ENCODE results near the gene MEX3A.

MEX3A gene

DNA sequence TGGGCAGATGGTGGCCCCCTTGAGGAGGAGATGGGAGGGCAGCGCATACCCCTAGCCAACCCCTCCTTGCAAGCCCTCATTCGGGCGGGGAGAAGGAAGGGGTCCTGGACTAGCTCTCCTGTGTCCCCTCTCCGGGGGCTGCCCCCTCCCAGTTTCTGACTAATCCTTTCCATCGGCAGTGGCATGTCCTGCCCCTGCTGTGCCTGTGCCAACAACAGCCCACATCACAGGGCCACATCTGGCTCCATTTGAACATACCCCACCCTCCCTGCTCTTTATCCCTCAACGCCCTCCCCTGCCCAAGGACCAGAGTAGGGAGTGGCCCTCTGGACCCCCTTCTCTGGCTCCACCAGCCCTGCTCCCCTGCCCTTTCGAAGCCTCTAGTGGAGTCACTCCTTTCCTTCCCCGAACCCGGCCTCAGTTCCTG is 21.3 kb upstream of the MEX3A start:
- no peak for FAIRE-seq
- no peak for DNase-seq (ENCODE audit: low spot score)

DNA sequence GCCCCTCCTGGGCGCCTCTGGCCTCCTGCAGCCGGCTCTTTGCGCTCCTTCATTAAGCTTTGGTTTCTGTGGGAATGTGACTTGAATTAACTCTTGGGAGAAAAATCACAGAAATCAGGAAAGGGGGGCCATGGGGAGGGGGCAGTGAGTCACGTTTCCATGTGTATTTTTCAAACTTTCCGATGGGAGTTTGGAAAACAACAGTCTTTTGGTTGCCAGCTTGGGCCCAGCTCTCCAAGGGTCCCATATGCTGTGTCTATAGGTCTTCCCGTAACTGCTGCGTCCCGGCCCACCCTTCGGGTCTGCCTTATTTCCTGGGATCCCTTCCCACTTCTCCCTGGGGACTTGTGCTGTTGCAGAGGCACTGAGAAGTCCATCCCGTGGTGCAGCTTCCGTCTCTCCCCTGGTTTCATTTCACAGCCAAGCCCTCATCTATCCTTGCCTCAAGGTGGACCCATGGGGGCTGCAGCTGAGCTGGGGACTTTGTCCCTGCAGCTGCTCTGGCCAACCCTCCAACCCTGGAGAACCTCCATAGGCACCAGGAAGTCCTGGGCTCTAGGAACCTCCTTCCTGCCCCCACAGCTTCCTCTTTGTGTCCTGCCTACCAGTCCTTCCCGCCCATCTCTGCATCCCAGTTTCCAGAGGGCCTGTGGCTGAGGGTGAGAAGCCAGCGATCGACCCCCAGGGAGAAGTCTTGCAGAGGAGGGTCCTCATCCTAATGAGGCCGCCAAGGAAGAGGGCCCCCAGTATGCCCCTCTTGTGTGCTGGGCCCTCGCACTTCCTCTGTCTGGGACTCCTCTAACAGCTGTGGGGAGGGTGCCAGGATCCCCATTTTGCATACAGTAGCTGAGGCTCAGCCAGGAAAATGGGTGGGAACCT is 20.6 kb upstream of the MEX3A start:
- no peak for FAIRE-seq

DNA sequence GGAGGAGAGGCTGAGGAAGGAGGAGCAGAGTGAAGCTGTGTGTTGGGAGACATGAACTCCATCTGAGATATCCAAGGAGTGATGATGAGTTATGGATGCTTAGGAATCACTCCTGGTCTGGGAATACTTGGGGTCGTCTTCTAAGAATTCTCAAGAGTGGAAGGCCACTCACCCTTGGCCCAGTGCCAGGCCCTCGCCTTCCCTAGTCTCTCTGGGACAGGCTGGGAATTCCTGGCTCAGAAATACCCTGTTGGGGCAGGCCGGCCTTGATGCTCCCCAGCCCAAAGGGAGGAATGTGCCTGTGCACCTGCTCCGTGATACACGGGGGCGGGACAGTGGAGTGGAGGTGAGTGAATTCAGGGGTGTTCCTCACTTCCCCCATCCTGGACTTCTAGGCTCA is 19.6 kb upstream of the MEX3A start:
- no peak for FAIRE-seq

More for the DNA sequence above, 20.6 kb upstream of the MEX3A start:
- DNase-seq (ENCODE audit: low spot score): no peak

DNA sequence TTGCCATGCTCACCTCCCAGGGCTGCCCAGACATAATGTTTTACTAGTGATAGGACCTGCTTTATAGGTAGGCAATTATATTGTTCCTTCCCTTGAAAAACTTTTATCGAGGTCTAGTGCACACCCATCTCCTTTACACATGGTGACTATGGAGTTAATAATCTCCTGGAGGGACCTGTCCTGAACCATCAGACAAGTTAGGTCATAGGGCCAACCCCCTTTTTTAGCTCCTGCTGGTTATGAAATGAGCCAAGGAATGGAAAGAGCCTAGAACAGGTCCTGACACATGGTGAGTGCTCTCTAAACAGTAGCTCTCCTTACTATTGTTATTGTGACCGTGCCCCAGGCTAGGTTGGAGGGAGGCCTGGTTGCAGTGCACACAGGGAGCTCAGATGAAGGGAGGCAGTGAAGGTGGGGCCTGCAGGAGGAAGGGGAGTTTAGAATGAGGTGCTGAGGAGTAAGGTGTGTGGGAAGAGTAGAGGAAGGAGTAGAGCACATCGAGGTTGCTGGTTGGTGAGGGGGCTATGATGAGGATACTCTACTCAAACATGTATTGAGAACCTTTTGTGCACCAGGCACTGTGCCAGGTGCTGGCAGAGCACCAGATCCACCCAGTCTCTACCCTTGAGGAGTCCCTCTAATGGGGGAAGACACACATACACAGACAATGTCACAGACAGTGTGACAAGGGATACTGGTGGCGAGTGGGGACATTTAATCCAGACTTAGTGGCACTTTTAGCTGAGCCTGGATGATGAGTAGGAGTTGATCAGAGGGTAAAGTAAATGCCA is 18.1 kb upstream of the MEX3A start:
- FAIRE-seq (no peak), DNase-seq (ENCODE audit: low spot score) (peak; percentile 45)

More for the DNA sequence above, 19.6 kb upstream of the MEX3A start:
- DNase-seq (ENCODE audit: low spot score): no peak

DNA sequence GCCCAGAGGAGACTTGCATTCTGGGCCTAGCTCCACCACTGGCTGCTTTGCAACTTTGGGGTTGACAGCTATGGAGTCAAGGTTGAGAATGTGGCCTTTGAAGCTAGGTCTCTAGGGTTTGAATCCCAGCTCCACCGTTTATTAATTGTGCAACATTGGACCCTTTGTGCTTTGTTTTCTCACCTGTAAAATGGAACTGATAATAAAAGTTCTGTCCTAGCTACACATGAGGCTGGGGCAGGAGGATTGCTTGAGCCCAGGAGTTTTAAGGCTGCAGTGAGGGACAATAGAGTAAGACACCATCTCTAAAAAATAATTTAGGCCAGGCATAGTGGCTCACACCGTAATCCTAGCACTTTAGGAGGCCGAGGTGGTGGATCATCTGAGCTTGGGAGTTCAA is 17.0 kb upstream of the MEX3A start:
- DNase-seq (ENCODE audit: low spot score) (no peak), FAIRE-seq (no peak)

DNA sequence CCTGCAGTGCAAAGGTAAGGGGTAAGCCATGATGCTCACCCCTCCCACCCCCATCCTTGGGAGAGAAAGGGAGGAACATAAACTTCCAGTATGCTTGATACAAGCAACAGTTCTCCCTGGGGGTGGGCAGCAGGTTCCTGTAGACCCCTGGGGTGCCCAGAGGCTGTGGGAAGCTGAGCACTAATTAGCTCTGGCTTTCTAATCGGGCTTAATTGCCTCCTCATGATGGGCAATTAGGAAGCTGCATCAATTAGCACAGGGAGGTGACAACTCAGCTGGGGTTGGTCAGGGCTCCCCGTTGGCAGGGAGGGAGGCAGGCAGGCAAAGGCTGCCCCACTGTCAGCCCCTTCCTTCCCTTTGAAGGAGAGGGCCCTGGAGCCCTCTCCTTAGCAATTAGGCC is 16.5 kb upstream of the MEX3A start:
- FAIRE-seq (no peak), DNase-seq (ENCODE audit: low spot score) (no peak)

DNA sequence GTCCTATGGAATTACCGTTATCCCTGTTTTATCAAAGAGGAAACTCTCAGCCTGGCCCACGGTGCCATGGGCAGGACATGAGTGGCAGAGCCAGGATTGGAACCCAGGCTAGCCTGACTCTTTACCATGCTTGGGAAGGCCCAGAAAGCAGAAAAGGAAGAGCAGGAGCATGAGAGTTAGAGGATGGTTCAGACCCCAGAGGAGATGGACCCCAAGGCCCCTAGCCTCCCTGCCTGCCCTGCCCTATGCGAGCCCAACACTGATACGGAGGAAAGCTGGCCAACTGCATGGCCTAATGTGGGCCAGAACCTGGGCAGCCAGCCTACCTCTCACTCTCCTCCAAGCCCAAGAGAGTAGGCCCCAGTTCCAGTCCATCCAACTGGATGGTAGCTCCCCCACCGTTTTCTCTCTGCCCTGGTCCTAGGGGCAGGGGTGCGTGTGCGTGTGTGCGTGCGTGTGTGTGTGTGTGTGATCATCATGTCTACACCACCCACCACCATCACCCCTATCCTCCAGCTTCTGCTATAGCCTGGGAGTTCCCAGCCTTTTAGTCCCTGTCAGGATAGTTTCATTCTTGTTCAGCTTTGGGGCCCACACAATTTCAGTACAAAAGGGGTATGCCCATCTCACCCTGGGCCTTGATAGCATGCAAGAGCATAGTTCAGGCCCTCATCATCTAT is 15.4 kb upstream of the MEX3A start:
- DNase-seq (ENCODE audit: low spot score) (no peak), FAIRE-seq (no peak)

DNA sequence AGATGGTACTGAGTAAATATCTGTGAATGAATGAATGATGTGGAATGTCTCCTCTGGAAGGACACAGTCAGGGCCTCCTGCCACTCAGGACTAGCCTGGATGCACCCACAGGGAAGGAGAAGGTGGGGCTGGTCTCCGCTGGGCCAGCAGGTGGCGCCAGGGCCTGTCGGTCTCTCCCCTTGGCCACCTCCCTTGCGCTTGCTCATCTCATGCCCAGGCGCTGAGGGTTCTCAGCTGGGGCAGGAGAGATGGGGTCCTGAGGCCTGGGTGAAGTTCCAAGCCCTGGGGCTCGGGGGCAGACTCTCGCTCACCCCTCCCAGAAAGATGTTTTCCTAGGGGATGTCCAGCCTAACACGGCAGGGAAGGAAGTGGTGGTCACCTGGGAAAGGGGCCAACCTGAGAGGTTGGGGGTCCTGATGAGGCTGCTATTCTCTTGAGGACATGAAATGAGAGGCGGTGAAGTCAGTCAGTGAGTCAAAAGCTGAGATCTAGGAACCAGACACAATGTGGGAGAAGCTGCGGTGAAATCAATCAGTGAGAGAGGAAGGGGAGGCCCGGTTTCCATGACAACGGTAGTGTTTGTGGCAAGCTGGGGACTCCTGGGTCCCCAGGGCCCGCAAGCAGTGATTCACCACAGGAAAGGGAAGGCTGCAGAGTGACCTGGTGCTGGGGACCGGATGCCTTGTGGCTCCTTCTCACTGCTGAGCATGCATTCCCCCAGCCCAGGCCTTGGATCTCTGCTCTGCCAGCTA is 14.6 kb upstream of the MEX3A start:
- FAIRE-seq (no peak), DNase-seq (ENCODE audit: low spot score) (peak; percentile 77)

DNA sequence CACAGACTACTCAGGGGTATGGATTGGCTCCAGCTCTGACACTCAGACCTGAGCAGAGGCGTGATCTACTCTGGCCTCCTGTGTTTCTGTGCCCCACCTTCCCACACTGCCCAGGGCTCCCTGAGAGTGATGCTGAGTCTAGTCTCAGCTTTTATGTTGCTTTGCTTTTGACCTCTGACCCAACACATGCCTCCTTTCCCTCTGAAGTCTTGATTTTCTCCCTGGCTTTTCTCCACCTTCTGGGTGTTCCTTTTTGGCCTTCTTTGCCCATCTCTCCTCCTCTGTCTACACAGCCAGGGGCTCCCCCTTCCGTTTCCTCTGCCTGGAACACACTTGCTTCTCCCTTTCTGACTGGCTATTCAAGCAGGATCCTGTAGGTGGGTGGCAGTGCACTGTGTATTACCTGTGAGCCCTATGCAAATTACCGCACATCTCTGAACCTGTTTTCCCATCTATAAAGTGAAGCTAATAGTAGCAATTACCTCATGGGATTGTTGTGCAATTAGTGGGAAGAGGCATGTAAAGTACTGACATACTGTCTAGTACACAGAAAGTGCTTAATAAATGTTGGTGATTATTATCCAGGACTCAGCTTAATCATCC is 13.7 kb upstream of the MEX3A start:
- no peak for FAIRE-seq
- DNase-seq (ENCODE audit: low spot score): no peak

DNA sequence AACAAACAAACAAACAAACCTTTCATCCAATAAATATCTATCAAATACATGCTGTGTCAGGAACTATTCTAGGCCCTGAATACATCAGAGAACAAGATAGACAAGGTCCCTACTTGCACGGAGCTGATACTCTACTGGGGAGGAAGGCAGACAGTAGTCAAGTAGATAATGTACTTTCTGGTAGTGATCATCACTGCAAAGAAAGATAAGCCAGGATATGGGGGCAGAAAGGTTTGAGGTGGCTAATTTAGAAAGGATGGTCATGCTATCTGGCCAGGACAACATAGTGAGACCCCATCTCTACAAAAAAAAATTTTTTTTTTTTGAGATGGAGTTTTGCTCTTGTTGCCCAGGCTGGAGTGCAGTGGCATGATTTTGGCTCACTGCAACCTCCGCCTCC is 9.3 kb upstream of the MEX3A start:
- no peak for DNase-seq (ENCODE audit: low spot score)
- FAIRE-seq: no peak

DNA sequence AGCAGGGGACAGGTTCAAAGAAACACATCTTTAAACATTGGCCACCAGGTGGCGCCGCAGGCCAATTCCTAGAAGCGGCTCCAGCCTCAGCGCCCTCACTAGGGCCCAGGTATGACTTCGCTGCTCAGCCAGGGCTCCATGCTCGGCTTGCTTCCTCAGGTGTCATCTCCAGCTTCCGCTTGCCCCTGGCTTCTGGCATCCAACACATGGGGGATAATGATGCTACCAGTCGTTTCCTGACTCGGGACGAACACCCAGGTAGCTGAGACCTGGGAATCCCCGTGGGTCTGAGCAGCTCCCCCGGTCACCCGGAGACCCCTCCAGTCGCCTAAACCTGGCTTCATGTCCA is 8.5 kb upstream of the MEX3A start:
- no peak for FAIRE-seq
- peak; percentile 70 for DNase-seq (ENCODE audit: low spot score)

DNA sequence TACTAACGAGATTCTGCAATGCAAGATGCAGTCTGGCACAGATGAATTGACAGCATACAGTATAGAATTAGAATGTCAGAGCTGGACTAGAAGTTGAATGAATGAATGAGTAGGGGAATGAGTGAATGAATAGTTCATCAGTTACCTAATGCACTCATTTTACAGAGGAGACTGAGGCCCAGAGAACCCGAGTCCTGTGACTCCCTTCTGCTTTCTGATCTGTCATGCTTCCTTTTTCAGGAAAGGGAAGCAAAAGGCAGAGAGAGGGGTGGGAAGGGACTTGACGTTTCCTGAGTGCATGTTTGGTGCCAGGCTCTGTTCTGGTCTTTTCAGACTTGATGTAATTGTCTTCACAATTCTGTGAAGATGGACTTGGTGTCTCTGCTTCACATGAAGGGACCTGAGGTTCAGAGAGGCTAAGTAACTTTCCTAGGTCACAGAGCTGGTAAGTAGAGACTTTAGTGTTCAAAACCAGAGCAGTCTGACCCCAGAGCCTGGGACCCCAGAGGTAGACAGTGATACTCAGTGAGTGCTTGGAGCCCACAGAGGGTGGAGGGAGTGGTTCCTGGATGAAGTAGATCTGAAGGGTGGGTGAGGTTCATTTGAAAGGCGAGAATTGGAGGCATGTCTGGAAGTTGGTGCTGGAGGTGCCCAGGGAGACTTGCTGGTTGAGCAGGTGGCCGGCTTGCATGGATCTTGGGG is 8.0 kb upstream of the MEX3A start:
- FAIRE-seq (no peak), DNase-seq (ENCODE audit: low spot score) (no peak)

DNA sequence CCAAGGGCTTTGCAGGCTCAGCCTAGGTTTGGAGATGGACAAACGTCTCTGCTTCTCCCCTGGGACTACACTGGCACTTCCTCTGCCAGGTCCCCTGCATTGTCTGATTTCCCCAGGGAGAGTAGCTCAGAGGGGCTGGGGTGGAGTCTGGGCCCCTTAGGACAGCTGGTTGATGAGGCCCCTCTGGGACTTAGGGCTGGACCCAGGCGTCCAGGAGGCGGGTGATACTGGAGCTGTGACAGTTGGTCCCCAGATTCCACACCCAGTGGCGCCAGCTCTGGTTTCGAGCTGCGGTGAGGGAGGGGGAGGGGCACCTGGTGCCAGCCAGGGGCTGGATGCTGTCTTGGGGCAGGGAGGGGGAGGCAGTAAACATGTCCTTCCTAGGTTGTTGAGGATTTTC is 7.4 kb upstream of the MEX3A start:
- FAIRE-seq (no peak), DNase-seq (ENCODE audit: low spot score) (no peak)

DNA sequence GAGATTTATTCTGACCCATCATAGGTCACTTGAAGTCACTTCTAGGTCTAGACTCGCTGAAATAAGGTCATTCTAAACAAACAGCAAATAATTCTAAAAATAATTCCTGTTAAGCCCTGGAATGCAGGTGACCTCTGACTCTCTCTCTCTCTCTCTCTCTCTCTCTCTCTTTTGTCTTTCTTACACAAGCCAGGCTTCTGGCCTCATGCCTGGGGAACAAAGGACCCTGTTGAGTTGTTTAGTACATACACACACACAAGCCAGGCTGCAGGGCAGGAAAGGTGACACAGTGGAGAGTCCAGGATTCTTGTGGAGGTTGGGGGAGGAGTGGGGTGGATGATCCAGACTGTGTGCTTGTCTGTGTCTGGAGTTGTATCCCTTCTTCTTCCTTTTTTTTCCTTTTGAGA is 4.0 kb upstream of the MEX3A start:
- FAIRE-seq (no peak), DNase-seq (ENCODE audit: low spot score) (no peak)

DNA sequence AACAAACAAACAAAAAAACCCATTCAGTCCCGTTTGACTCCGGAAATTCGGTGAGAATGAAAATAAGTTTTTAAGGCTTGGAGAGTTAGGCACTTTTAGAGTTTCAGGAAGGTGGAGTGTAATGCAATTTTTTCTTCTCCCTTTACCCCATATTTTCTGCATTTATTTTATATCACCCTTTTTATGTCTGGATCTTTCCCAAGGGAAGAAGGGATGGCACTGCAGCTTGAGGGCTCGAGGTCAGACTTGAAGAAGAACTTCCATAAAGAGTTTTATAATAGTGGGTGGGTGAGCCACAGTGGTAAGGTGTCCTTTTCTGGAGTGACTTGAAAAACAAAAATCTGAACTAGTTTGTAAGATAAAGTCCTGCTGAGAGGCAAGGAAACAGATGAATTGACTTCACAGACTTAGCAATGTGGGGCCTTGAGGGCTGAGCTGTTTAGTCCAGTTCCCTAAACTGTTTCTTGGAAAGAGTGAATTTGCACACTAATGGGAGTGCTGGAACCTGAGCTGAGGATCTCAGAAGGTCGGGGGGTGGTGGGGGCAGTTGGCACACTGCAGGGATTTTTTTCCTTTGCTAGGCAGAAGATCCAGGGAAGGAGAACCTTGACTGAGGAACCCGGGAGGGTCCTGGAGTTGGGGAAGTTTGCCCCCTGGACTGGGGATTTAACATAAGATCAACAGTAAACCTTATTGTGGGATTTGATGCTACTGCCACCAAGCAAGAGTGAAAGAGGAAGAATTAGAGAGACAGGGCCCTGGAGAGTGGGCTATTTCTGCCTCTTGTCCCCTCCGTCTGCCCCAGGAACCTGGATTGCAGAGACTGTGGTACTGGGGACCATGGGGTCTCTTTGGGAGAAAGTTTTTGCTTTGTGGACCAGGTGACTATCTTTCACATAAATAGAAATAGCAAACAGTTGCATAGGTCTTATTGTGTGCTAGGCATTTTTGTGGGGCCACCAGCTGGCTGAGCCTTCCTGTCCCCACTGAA is 1.8 kb upstream of the MEX3A start:
- DNase-seq (ENCODE audit: low spot score) (no peak), FAIRE-seq (no peak)

DNA sequence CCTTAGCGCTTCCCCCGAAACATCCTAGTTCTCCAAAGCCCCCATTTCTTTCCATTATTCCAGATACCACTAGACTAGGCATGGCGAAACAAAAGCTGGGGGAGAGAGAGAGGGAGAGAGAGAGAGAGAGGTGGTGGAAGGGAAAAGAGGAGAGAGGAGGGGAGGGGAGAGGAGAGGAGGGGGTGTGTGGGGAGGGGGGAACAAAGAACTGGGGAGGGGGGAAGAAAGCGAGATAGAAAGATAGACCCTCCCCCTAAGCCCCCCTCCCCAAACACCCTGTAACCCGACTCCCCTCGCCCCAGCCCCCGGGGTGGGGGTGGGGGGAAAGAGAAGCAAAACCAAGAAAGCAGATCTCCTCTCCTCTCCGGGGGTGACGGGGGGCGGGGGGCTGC is 352 bp downstream of the MEX3A start:
- FAIRE-seq (no peak), DNase-seq (ENCODE audit: low spot score) (no peak)

DNA sequence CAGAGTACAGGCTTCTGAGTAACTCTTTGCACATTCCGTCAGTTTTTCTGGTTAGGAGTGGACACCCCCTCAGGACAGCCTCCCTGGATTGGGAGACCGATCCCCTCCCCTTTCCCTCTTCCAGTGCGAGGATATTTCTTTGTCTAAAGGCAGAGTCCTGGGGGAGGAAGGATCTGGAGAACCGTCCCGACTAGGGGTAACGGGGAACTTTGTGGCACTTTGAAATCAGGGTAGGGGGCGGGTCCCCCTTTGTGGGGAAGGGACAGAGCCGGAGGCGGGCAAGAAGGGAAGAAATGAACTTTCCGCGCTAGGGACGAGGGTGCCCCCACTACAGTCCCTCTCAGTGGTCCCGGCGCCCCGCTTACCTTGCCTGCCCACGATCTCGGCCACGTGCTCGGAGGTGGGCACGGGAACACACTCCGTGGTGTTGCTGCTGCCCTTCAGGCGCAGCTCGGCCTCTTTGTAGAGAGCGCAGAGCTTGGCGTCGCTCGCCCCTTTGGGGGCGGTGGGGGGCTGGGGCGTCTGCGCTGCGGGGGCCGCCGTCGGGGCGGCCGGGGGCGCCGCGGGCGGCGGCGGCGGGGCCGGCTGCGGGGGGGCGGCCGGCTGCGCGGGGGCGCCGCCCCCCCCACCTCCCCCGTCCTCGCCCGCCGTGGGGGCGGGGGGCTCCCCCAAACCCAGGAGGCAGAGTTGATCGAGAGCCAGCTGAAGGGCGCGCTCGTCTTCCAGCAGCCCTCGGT is 917 bp downstream of the MEX3A start:
- FAIRE-seq (no peak), DNase-seq (ENCODE audit: low spot score) (no peak)

DNA sequence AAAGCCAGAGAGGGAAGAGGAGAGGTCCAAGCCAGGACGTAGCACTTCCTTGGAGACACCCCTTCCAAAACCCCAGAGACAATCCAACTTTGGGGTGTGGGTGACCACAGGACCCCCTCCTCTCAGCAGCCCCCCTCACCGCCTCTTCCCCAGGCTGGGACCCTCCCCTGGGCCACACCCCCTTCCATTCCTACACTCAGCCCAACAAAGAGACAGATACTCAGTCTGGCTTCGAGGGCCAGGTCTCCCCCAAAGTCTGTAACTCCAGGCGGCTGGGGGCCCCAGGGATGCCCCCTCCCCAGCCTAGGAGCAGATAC is 1.4 kb downstream of the MEX3A start:
- DNase-seq (ENCODE audit: low spot score): no peak

More for the DNA sequence above, 1.4 kb downstream of the MEX3A start:
- no peak for FAIRE-seq

All from RCC 7860 (cell line).